Measurements from ENCODE around the gene RAVER2.

Gene RAVER2

GRCh38 chr1:64754173-64754572, 9.3 kb downstream of the RAVER2 start:
- no peak for TF ChIP-seq CTCF (IDR thresholded peaks at IDR 0.05; ENCODE audit: extremely low read depth, insufficient read depth, missing control alignments)
- in situ Hi-C loops (cut with MboI; ENCODE audit: low pct_unique_long_range_greater_than_20kb, low sequenced_read_pairs, unreplicated experiment), result no loop called here
- no peak for DNase-seq (ENCODE audit: low spot score)

- in situ Hi-C loops (cut with MboI; ENCODE audit: low pct_unique_long_range_greater_than_20kb, low sequenced_read_pairs, unreplicated experiment), result no loop called here
- no peak for TF ChIP-seq CTCF (IDR thresholded peaks at IDR 0.05; ENCODE audit: extremely low read depth, insufficient read depth, missing control alignments)
- no peak for DNase-seq (ENCODE audit: low spot score)
Observed at GRCh38 chr1:64755361-64755760, 10.5 kb downstream of the RAVER2 start.

- in situ Hi-C loops (cut with MboI; ENCODE audit: low pct_unique_long_range_greater_than_20kb, low sequenced_read_pairs, unreplicated experiment), result no loop called here
- TF ChIP-seq CTCF (IDR thresholded peaks at IDR 0.05; ENCODE audit: extremely low read depth, insufficient read depth, missing control alignments), result no peak
- DNase-seq (ENCODE audit: low spot score), result no peak
Observed at GRCh38 chr1:64756770-64757169, 11.9 kb downstream of the RAVER2 start.

GRCh38 chr1:64757213-64757612, 12.3 kb downstream of the RAVER2 start:
- DNase-seq (ENCODE audit: low spot score), result no peak
- no peak for TF ChIP-seq CTCF (IDR thresholded peaks at IDR 0.05; ENCODE audit: extremely low read depth, insufficient read depth, missing control alignments)
- in situ Hi-C loops (cut with MboI; ENCODE audit: low pct_unique_long_range_greater_than_20kb, low sequenced_read_pairs, unreplicated experiment), result no loop called here

- DNase-seq (ENCODE audit: low spot score), result no peak
- in situ Hi-C loops (cut with MboI; ENCODE audit: low pct_unique_long_range_greater_than_20kb, low sequenced_read_pairs, unreplicated experiment), result no loop called here
- TF ChIP-seq CTCF (IDR thresholded peaks at IDR 0.05; ENCODE audit: extremely low read depth, insufficient read depth, missing control alignments), result no peak
Observed at GRCh38 chr1:64758233-64758632, 13.4 kb downstream of the RAVER2 start.

- TF ChIP-seq CTCF (IDR thresholded peaks at IDR 0.05; ENCODE audit: extremely low read depth, insufficient read depth, missing control alignments), result no peak
- DNase-seq (ENCODE audit: low spot score), result no peak
- in situ Hi-C loops (cut with MboI; ENCODE audit: low pct_unique_long_range_greater_than_20kb, low sequenced_read_pairs, unreplicated experiment), result no loop called here
Observed at GRCh38 chr1:64759968-64760367, 15.1 kb downstream of the RAVER2 start.

GRCh38 chr1:64765012-64765411, 20.1 kb downstream of the RAVER2 start:
- no peak for DNase-seq (ENCODE audit: low spot score)
- no peak for TF ChIP-seq CTCF (IDR thresholded peaks at IDR 0.05; ENCODE audit: extremely low read depth, insufficient read depth, missing control alignments)
- in situ Hi-C loops (cut with MboI; ENCODE audit: low pct_unique_long_range_greater_than_20kb, low sequenced_read_pairs, unreplicated experiment), result no loop called here
